ENCODE results near the gene LMBR1.

GRCh38 chr7:156753630-156754029 lies 139.4 kb downstream of the LMBR1 start:
- TF ChIP-seq CTCF (conservative IDR thresholded peaks at IDR 0.05 in 1 of 2, IDR thresholded peaks at IDR 0.05 in 1 of 2; ENCODE audit: low read depth in 1 of 2, low read length in 2 of 2) (no peak), EZH2 (IDR thresholded peaks at IDR 0.05; ENCODE audit: low read length, missing control alignments) (no peak)

All from fibroblast of lung (primary cell).